Keratinocyte (primary cell): Measurements from ENCODE around the gene SLC7A11.

ENCODE experiments used
- EZH2 ChIP-seq: IDR thresholded peaks from one replicate; pipeline ENCODE4 v1.6.1; 2012; ENCODE audit warnings: inconsistent platforms, mild to moderate bottlenecking, low read length, moderate library complexity
- TF ChIP-seq, protein P1 (sequence below), 3 experiments: IDR thresholded peaks in 1 of 3; conservative IDR thresholded peaks in 1 of 3; optimal IDR thresholded peaks in 1 of 3; 2 replicates in 2 of 3; 3 replicates in 1 of 3; pipeline versions ENCODE3 to v1.5.1; 2011; ENCODE audit warnings: low read length in 3 of 3, mild to moderate bottlenecking in 3 of 3, moderate library complexity in 2 of 3, control low read depth in 1 of 3, inconsistent platforms in 1 of 3; ENCODE audit not compliant: insufficient read depth in 2 of 3; ENCODE audit errors: extremely low read depth in 1 of 3

DNA sequence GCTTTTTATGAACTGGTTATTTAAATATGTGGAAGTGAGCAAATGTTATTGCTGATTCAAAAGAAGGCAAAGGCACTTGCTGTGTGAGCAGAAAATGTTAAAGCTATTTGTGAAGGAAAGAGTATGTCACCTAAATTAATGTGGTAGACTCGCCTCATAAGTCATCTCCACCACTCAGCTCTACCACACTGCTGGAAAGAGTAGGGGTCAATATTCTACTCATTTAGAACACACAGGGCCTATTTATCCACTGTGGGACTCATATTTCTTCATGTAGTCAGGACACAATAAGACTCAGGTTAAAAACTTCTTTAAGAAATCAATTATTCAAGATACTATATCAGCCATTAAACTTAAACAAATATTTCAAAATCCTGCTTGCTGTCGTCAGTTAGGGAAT lies 106.5 kb downstream of the SLC7A11 start:
- TF ChIP-seq, protein P1, sequence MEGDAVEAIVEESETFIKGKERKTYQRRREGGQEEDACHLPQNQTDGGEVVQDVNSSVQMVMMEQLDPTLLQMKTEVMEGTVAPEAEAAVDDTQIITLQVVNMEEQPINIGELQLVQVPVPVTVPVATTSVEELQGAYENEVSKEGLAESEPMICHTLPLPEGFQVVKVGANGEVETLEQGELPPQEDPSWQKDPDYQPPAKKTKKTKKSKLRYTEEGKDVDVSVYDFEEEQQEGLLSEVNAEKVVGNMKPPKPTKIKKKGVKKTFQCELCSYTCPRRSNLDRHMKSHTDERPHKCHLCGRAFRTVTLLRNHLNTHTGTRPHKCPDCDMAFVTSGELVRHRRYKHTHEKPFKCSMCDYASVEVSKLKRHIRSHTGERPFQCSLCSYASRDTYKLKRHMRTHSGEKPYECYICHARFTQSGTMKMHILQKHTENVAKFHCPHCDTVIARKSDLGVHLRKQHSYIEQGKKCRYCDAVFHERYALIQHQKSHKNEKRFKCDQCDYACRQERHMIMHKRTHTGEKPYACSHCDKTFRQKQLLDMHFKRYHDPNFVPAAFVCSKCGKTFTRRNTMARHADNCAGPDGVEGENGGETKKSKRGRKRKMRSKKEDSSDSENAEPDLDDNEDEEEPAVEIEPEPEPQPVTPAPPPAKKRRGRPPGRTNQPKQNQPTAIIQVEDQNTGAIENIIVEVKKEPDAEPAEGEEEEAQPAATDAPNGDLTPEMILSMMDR (optimal IDR thresholded peaks at IDR 0.05 in 1 of 3, IDR thresholded peaks at IDR 0.05 in 1 of 3, conservative IDR thresholded peaks at IDR 0.05 in 1 of 3; ENCODE audit: extremely low read depth in 1 of 3, insufficient read depth in 2 of 3, low read length in 3 of 3): no peak
- TF ChIP-seq EZH2: no peak
